Astrocyte (in vitro differentiated cells and primary cell): ENCODE results near the gene HMCN2.

Experiments
- EZH2 ChIP-seq: IDR thresholded peaks from 2 replicates; pipeline ENCODE4 v1.6.1; 2012; ENCODE audit warnings: mild to moderate bottlenecking, low read length, inconsistent platforms; ENCODE audit not compliant: insufficient read depth
- TF ChIP-seq, protein P1 (sequence below): IDR thresholded peaks from 2 replicates; pipeline ENCODE4 v1.5.1; 2011; ENCODE audit warnings: low read depth, mild to moderate bottlenecking, inconsistent platforms, low read length, moderate library complexity; ENCODE audit not compliant: insufficient read depth

- TF ChIP-seq, protein P1, sequence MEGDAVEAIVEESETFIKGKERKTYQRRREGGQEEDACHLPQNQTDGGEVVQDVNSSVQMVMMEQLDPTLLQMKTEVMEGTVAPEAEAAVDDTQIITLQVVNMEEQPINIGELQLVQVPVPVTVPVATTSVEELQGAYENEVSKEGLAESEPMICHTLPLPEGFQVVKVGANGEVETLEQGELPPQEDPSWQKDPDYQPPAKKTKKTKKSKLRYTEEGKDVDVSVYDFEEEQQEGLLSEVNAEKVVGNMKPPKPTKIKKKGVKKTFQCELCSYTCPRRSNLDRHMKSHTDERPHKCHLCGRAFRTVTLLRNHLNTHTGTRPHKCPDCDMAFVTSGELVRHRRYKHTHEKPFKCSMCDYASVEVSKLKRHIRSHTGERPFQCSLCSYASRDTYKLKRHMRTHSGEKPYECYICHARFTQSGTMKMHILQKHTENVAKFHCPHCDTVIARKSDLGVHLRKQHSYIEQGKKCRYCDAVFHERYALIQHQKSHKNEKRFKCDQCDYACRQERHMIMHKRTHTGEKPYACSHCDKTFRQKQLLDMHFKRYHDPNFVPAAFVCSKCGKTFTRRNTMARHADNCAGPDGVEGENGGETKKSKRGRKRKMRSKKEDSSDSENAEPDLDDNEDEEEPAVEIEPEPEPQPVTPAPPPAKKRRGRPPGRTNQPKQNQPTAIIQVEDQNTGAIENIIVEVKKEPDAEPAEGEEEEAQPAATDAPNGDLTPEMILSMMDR = no peak
- no peak for TF ChIP-seq EZH2
Measured at GRCh38 chr9:130414081-130414731, 148.6 kb downstream of the HMCN2 start.
